ENCODE measurements around the gene IL33. TPM values are rescaled to one million over a fixed set of nuclear protein-coding genes. Genes with fewer than 3 reads are reported as not detected.

IL33 gene
- total RNA-seq, 1 donor from 2014 or later = not detected

DNA sequence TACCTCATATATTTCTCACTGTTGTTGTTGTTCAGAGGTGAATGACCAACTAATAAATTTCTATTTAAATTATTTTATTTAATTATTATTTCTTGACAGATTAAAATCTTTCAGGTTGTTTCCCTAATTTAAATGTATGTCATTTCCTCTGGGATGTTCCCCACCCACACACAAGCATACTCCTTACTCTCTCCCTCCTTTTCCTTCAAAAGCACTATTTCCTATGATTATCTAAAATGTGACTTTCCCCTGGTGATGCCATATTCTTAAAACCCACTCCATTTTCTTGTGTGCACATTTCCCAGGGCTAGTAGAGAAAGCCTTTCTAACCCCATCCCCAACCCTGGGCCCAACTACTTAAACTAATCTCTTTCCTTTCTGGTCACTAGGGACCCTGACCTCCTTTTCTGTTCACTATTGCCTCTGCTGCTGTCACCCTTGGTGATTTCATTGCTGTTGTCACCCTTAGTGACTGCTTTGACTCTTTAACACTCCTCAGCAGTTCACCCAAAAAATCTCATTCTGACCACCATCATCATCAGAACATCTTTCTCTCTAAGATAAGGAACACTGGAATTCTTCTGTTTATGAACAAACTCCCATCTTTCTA is 16.8 kb downstream of the IL33 start:
- no peaks in the 10 kb centered on the region for H3K4me1 Mint-ChIP-seq
- H3K4me3 Mint-ChIP-seq = no peak overlapping the region
- no peaks in the 10 kb centered on the region for H3K9me3 Mint-ChIP-seq
- no peaks in the 10 kb centered on the region for H3K27me3 Mint-ChIP-seq (ENCODE audit: low read depth)
- no peak for DNase-seq (ENCODE audit: low read depth, low spot score)
- no peaks in the 10 kb centered on the region for H3K36me3 Mint-ChIP-seq (ENCODE audit: low read depth)
- TF ChIP-seq, protein P1, sequence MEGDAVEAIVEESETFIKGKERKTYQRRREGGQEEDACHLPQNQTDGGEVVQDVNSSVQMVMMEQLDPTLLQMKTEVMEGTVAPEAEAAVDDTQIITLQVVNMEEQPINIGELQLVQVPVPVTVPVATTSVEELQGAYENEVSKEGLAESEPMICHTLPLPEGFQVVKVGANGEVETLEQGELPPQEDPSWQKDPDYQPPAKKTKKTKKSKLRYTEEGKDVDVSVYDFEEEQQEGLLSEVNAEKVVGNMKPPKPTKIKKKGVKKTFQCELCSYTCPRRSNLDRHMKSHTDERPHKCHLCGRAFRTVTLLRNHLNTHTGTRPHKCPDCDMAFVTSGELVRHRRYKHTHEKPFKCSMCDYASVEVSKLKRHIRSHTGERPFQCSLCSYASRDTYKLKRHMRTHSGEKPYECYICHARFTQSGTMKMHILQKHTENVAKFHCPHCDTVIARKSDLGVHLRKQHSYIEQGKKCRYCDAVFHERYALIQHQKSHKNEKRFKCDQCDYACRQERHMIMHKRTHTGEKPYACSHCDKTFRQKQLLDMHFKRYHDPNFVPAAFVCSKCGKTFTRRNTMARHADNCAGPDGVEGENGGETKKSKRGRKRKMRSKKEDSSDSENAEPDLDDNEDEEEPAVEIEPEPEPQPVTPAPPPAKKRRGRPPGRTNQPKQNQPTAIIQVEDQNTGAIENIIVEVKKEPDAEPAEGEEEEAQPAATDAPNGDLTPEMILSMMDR (conservative IDR thresholded peaks at IDR 0.05) = no peak
- H3K27ac Mint-ChIP-seq (ENCODE audit: unreplicated experiment) = no peak overlapping the region

- TF ChIP-seq, protein P1 (conservative IDR thresholded peaks at IDR 0.05) = no peak
- no peaks in the 10 kb centered on the region for H3K4me1 Mint-ChIP-seq
- H3K9me3 Mint-ChIP-seq = no peaks in the 10 kb centered on the region
- H3K36me3 Mint-ChIP-seq (ENCODE audit: low read depth) = no peaks in the 10 kb centered on the region
- H3K4me3 Mint-ChIP-seq = no peak overlapping the region
- H3K27ac Mint-ChIP-seq (ENCODE audit: unreplicated experiment) = no peak overlapping the region
- no peak for DNase-seq (ENCODE audit: low read depth, low spot score)
- no peaks in the 10 kb centered on the region for H3K27me3 Mint-ChIP-seq (ENCODE audit: low read depth)
These were observed 18.4 kb downstream of the IL33 start for GRCh38 chr9:6234014-6234413.

GRCh38 chr9:6237267-6237666 is 21.7 kb downstream of the IL33 start:
- no peak overlapping the region for H3K27ac Mint-ChIP-seq (ENCODE audit: unreplicated experiment)
- no peaks in the 10 kb centered on the region for H3K36me3 Mint-ChIP-seq (ENCODE audit: low read depth)
- TF ChIP-seq, protein P1 (conservative IDR thresholded peaks at IDR 0.05) = no peak
- H3K27me3 Mint-ChIP-seq (ENCODE audit: low read depth) = no peaks in the 10 kb centered on the region
- H3K9me3 Mint-ChIP-seq = peaks cover 6% of the 10 kb centered on the region
- no peak for DNase-seq (ENCODE audit: low read depth, low spot score)
- H3K4me1 Mint-ChIP-seq = no peaks in the 10 kb centered on the region
- no peak overlapping the region for H3K4me3 Mint-ChIP-seq

DNA sequence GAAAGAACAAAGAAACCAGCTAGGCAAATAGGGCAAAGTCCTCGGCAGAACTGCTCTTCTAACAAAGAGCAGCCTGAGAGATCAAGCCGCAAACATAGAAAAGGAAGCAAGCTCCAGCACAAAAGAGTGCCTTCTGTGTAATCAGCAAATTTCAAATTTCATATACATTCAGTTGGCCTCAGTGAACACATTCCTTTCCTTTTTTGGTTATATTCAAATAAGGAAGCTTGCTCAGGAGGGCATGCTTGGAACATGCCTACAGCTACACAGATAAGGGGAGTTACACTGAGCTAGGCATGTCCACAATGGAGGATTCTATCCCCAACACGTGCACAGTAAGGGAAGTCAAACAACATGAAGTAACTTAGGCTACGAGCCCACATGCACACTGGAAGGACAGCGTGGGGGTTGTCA is 23.4 kb downstream of the IL33 start:
- H3K36me3 Mint-ChIP-seq (ENCODE audit: low read depth) = no peaks in the 10 kb centered on the region
- DNase-seq (ENCODE audit: low read depth, low spot score) = no peak
- H3K4me1 Mint-ChIP-seq = no peaks in the 10 kb centered on the region
- H3K27ac Mint-ChIP-seq (ENCODE audit: unreplicated experiment) = no peak overlapping the region
- peaks cover 6% of the 10 kb centered on the region for H3K9me3 Mint-ChIP-seq
- no peak overlapping the region for H3K4me3 Mint-ChIP-seq
- H3K27me3 Mint-ChIP-seq (ENCODE audit: low read depth) = no peaks in the 10 kb centered on the region
- TF ChIP-seq, protein P1 (conservative IDR thresholded peaks at IDR 0.05) = no peak

- TF ChIP-seq, protein P1 (conservative IDR thresholded peaks at IDR 0.05) = no peak
- H3K9me3 Mint-ChIP-seq = peaks cover 6% of the 10 kb centered on the region
- no peak for DNase-seq (ENCODE audit: low read depth, low spot score)
These were observed 24.1 kb downstream of the IL33 start for GRCh38 chr9:6239694-6240093.

More at GRCh38 chr9:6239694-6240093, 24.1 kb downstream of the IL33 start:
- no peak overlapping the region for H3K27ac Mint-ChIP-seq (ENCODE audit: unreplicated experiment)
- no peaks in the 10 kb centered on the region for H3K36me3 Mint-ChIP-seq (ENCODE audit: low read depth)
- no peaks in the 10 kb centered on the region for H3K27me3 Mint-ChIP-seq (ENCODE audit: low read depth)
- no peak overlapping the region for H3K4me3 Mint-ChIP-seq
- H3K4me1 Mint-ChIP-seq = no peaks in the 10 kb centered on the region

All from neural crest cell (in vitro differentiated cells).